Measurements from ENCODE around the gene FAM110D. TPM values are rescaled to one million over a fixed set of nuclear protein-coding genes. Genes with fewer than 3 reads are reported as not detected.

The FAM110D gene
- total RNA-seq, 2 experiments from 2014 or later = not detected

Other genes starting within 250 kb of the FAM110D start
- gene PAFAH2, start 161.0 kb upstream of the FAM110D start, total RNA-seq = 1 to 10 TPM; 9.0 to 9.2 TPM
- gene EXTL1, start 137.3 kb upstream of the FAM110D start, total RNA-seq = not detected
- not detected for gene SLC30A2, start 113.0 kb upstream of the FAM110D start, total RNA-seq
- not detected for gene TRIM63, start 91.4 kb upstream of the FAM110D start, total RNA-seq
- gene PDIK1L, start 47.3 kb upstream of the FAM110D start, total RNA-seq = 10 to 100 TPM; 18.3 to 20.2 TPM
- gene C1orf232, start 9.9 kb downstream of the FAM110D start, total RNA-seq = not detected
- gene ZNF593, start 10.8 kb downstream of the FAM110D start, total RNA-seq = 10 to 100 TPM; 40.1 to 48.1 TPM
- gene ZNF593OS, start 12.8 kb downstream of the FAM110D start, total RNA-seq = not detected
- gene CNKSR1, start 18.4 kb downstream of the FAM110D start, total RNA-seq = 1 to 10 TPM; 1.4 to 1.5 TPM
- gene CATSPER4, start 31.5 kb downstream of the FAM110D start, total RNA-seq = under 1 TPM in 1 of 2 experiments, not detected in 1; 0.15 TPM
- gene CEP85, start 75.1 kb downstream of the FAM110D start, total RNA-seq = 10 to 100 TPM; 42.0 to 56.3 TPM
- gene SH3BGRL3, start 121.0 kb downstream of the FAM110D start, total RNA-seq = 100 to 1,000 TPM; 562 to 632 TPM
- gene UBXN11, start 147.6 kb downstream of the FAM110D start, total RNA-seq = 10 to 100 TPM; 27.7 to 39.3 TPM
- gene CD52, start 158.9 kb downstream of the FAM110D start, total RNA-seq = 100 to 1,000 TPM; 951 to 971 TPM
- 1 to 10 TPM; 5.7 to 8.6 TPM for gene CRYBG2, start 195.1 kb downstream of the FAM110D start, total RNA-seq
- 10 to 100 TPM in 1 of 2 experiments, 1 to 10 TPM in 1; 7.0 to 26.3 TPM for gene ZNF683, start 213.7 kb downstream of the FAM110D start, total RNA-seq